KMS-11 (cell line): ENCODE data around the gene FUT4.

Source experiments
- H2AFZ ChIP-seq: fragments of 200-600 bp; sonication (generic); 2 replicates; pipeline ENCODE4 v1.6.1; 2016; ENCODE audit warnings: antibody characterized with exemption, mixed run types, low read depth
- H3K27ac ChIP-seq: fragments of 200-600 bp; sonication (generic); 2 replicates; pipeline ENCODE4 v1.6.1; 2016; ENCODE audit warnings: mild to moderate bottlenecking, mixed run types
- H3K27me3 ChIP-seq: fragments of 200-600 bp; sonication (generic); 2 replicates; pipeline ENCODE4 v1.6.1; 2017; ENCODE audit warnings: mild to moderate bottlenecking, low read depth, mixed run types, moderate library complexity; ENCODE audit not compliant: insufficient read depth
- H3K36me3 ChIP-seq: fragments of 200-600 bp; sonication (generic); 2 replicates; pipeline ENCODE4 v1.6.1; 2017; ENCODE audit warnings: mild to moderate bottlenecking, mixed run types; ENCODE audit not compliant: insufficient read depth
- H3K4me1 ChIP-seq: fragments of 200-600 bp; sonication (generic); 2 replicates; pipeline ENCODE4 v1.6.1; 2016; ENCODE audit warnings: mild to moderate bottlenecking, low read depth, mixed run types; ENCODE audit not compliant: poor library complexity, severe bottlenecking
- H3K4me2 ChIP-seq: fragments of 200-600 bp; sonication (generic); 2 replicates; pipeline ENCODE4 v1.7.0; 2016; ENCODE audit warnings: mild to moderate bottlenecking, mixed run types
- H3K4me3 ChIP-seq: fragments of 200-600 bp; sonication (generic); IDR thresholded peaks from 2 replicates; pipeline ENCODE4 v1.6.1; 2017; ENCODE audit warnings: low read depth, low read length, mixed read lengths; ENCODE audit not compliant: insufficient read depth
- H3K79me2 ChIP-seq: fragments of 200-600 bp; sonication (generic); 2 replicates; pipeline ENCODE4 v1.6.1; 2016; ENCODE audit warnings: low read depth, mixed run types; ENCODE audit not compliant: insufficient read depth
- H3K9ac ChIP-seq: fragments of 200-600 bp; sonication (generic); 2 replicates; pipeline ENCODE4 v1.6.1; 2016; ENCODE audit warnings: mild to moderate bottlenecking, mixed run types
- H4K20me1 ChIP-seq: fragments of 200-600 bp; sonication (generic); 2 replicates; pipeline ENCODE4 v1.6.1; 2016; ENCODE audit warnings: mild to moderate bottlenecking, mixed run types; ENCODE audit not compliant: insufficient read depth
- TF ChIP-seq, protein P1 (sequence below): fragments of 200-600 bp; sonication (generic); conservative IDR thresholded peaks from 2 replicates; pipeline ENCODE4 v1.6.1; 2017; ENCODE audit warnings: low read depth, mild to moderate bottlenecking, antibody characterized with exemption, low read length, moderate library complexity, mixed read lengths

FUT4 gene

DNA sequence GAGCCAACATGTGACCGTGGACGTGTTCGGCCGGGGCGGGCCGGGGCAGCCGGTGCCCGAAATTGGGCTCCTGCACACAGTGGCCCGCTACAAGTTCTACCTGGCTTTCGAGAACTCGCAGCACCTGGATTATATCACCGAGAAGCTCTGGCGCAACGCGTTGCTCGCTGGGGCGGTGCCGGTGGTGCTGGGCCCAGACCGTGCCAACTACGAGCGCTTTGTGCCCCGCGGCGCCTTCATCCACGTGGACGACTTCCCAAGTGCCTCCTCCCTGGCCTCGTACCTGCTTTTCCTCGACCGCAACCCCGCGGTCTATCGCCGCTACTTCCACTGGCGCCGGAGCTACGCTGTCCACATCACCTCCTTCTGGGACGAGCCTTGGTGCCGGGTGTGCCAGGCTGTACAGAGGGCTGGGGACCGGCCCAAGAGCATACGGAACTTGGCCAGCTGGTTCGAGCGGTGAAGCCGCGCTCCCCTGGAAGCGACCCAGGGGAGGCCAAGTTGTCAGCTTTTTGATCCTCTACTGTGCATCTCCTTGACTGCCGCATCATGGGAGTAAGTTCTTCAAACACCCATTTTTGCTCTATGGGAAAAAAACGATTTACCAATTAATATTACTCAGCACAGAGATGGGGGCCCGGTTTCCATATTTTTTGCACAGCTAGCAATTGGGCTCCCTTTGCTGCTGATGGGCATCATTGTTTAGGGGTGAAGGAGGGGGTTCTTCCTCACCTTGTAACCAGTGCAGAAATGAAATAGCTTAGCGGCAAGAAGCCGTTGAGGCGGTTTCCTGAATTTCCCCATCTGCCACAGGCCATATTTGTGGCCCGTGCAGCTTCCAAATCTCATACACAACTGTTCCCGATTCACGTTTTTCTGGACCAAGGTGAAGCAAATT lies 1.8 kb downstream of the FUT4 start:
- Histone ChIP-seq H2AFZ (no peak overlapping the region), H3K27ac (no peak overlapping the region), H3K9ac (no peak overlapping the region), H3K4me3 (no peak overlapping the region), H3K27me3 (no peaks in the 10 kb centered on the region), H3K4me1 (peaks cover 7% of the 10 kb centered on the region), H3K79me2 (no peaks in the 10 kb centered on the region), H4K20me1 (no peaks in the 10 kb centered on the region), H3K36me3 (no peaks in the 10 kb centered on the region), H3K4me2 (no peak overlapping the region)
- TF ChIP-seq, protein P1, sequence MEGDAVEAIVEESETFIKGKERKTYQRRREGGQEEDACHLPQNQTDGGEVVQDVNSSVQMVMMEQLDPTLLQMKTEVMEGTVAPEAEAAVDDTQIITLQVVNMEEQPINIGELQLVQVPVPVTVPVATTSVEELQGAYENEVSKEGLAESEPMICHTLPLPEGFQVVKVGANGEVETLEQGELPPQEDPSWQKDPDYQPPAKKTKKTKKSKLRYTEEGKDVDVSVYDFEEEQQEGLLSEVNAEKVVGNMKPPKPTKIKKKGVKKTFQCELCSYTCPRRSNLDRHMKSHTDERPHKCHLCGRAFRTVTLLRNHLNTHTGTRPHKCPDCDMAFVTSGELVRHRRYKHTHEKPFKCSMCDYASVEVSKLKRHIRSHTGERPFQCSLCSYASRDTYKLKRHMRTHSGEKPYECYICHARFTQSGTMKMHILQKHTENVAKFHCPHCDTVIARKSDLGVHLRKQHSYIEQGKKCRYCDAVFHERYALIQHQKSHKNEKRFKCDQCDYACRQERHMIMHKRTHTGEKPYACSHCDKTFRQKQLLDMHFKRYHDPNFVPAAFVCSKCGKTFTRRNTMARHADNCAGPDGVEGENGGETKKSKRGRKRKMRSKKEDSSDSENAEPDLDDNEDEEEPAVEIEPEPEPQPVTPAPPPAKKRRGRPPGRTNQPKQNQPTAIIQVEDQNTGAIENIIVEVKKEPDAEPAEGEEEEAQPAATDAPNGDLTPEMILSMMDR, result no peak

DNA sequence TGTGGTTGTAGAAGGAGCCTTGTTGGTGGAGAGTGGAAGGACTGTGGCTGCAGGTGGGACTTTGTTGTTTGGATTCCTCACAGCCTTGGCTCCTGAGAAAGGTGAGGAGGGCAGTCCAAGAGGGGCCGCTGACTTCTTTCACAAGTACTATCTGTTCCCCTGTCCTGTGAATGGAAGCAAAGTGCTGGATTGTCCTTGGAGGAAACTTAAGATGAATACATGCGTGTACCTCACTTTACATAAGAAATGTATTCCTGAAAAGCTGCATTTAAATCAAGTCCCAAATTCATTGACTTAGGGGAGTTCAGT lies 2.4 kb downstream of the FUT4 start:
- Histone ChIP-seq H3K27me3 (no peaks in the 10 kb centered on the region), H3K9ac (no peak overlapping the region), H3K79me2 (no peaks in the 10 kb centered on the region)

DNA sequence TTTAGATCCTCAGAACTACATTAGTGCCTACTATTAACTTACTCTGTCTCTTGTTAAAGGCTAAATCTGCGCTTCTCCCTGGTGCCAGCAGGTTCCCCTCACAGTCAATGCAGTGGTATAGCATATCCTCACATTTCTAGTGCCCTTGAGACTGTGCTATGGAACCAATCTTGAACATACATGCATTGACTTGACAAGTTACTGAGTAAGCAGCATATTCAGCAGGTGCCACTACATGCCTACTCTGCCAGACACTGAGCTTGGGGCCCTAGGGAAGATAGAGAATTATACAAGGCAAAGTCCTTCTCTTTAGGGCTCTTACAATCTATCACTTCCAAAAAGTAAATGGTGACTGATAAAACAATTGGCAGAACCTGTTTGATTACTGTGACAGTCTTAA lies 3.2 kb downstream of the FUT4 start:
- Histone ChIP-seq H3K4me1 (peaks cover 7% of the 10 kb centered on the region), H3K9ac (no peak overlapping the region), H3K27ac (no peak overlapping the region), H4K20me1 (no peaks in the 10 kb centered on the region), H3K36me3 (no peaks in the 10 kb centered on the region), H2AFZ (no peak overlapping the region), H3K27me3 (no peaks in the 10 kb centered on the region), H3K4me3 (no peak overlapping the region), H3K79me2 (no peaks in the 10 kb centered on the region), H3K4me2 (peak overlapping the region; percentile 13; the same call in 1 of the 2 replicates)
- TF ChIP-seq, protein P1, result no peak

More for the DNA sequence above, 2.4 kb downstream of the FUT4 start:
- Histone ChIP-seq H3K36me3 (no peaks in the 10 kb centered on the region), H3K27ac (no peak overlapping the region), H3K4me3 (no peak overlapping the region), H3K4me2 (peak overlapping the region; percentile 13; the same call in 1 of the 2 replicates), H4K20me1 (no peaks in the 10 kb centered on the region), H2AFZ (no peak overlapping the region), H3K4me1 (peaks cover 7% of the 10 kb centered on the region)
- TF ChIP-seq, protein P1, result no peak

GRCh38 chr11:94549146-94549545 lies 5.4 kb downstream of the FUT4 start:
- Histone ChIP-seq H3K4me1 (no peaks in the 10 kb centered on the region), H3K27me3 (no peaks in the 10 kb centered on the region), H3K27ac (no peak overlapping the region), H3K36me3 (no peaks in the 10 kb centered on the region), H2AFZ (no peak overlapping the region), H3K9ac (no peak overlapping the region), H3K4me2 (no peak overlapping the region), H3K4me3 (no peak overlapping the region), H3K79me2 (no peaks in the 10 kb centered on the region), H4K20me1 (no peaks in the 10 kb centered on the region)
- TF ChIP-seq, protein P1, result no peak
